GM12878 (cell line): ENCODE measurements around the gene BDH1.

Experiments
- ATF2 ChIP-seq: IDR thresholded peaks from 2 replicates; pipeline ENCODE4 v1.6.1; 2012; ENCODE audit warnings: low read length, inconsistent platforms
- CHD2 ChIP-seq: IDR thresholded peaks from 2 replicates; pipeline ENCODE4 v1.6.1; 2011; ENCODE audit warnings: low read depth, low read length, improper control_type of control experiment, borderline replicate concordance
- CTCF ChIP-seq, 3 experiments: IDR thresholded peaks in 2 of 3; conservative IDR thresholded peaks in 1 of 3; 2 replicates each; pipeline ENCODE4 v1.5.1; 2011; ENCODE audit warnings: low read depth in 3 of 3, low read length in 3 of 3, mild to moderate bottlenecking in 3 of 3, control low read depth in 2 of 3, moderate library complexity in 2 of 3, inconsistent platforms in 1 of 3, mixed read lengths in 1 of 3; ENCODE audit not compliant: control insufficient read depth in 2 of 3, insufficient read depth in 1 of 3; ENCODE audit errors: extremely low read depth in 1 of 3
- NFYB ChIP-seq: IDR thresholded peaks from 2 replicates; pipeline ENCODE4 v1.6.1; 2011; ENCODE audit warnings: low read depth, mild to moderate bottlenecking, low read length, improper control_type of control experiment, moderate library complexity; ENCODE audit not compliant: insufficient read depth
- SREBF2 ChIP-seq: IDR thresholded peaks from 2 replicates; pipeline ENCODE4 v1.6.1; 2012; ENCODE audit warnings: mild to moderate bottlenecking, low read length

- no peak for TF ChIP-seq CHD2
- no peak for TF ChIP-seq ATF2
- TF ChIP-seq SREBF2: no peak
- no peak for TF ChIP-seq CTCF (IDR thresholded peaks at IDR 0.05 in 2 of 3, conservative IDR thresholded peaks at IDR 0.05 in 1 of 3; ENCODE audit: control insufficient read depth in 2 of 3, extremely low read depth in 1 of 3, insufficient read depth in 1 of 3, low read depth in 3 of 3, low read length in 3 of 3)
- TF ChIP-seq NFYB: no peak
Measured at GRCh38 chr3:197516517-197516889, 39.3 kb downstream of the BDH1 start.
